Calu3 (cell line): ENCODE measurements around the gene CRTC1. TPM values are rescaled to one million over a fixed set of nuclear protein-coding genes. Genes with fewer than 3 reads are reported as not detected.

ENCODE experiments used
- BruUV-seq: library from RNA; stranded (reverse); fragments of 400-500 nt; replicated peaks from 2 replicates; lab custom pipeline; 2021; lab: Mats Ljungman, UMichigan
- CTCF ChIA-PET: fragments of 300-600 bp; sonication (Branson Sonifier 250); formaldehyde crosslinking; loops from one replicate; lab custom pipeline; 2022; ENCODE audit warnings: antibody characterized with exemption; lab: Charles Lee
- DNase-seq: peaks from one replicate; pipeline ENCODE4 v3.0.0; 2022
- H3K27ac Mint-ChIP-seq: one replicate; pipeline ENCODE4 v1.8.0; 2022; ENCODE audit warnings: mixed read lengths; ENCODE audit not compliant: unreplicated experiment
- H3K27me3 Mint-ChIP-seq: one replicate; pipeline ENCODE4 v1.8.0; 2022; ENCODE audit warnings: mixed read lengths; ENCODE audit not compliant: unreplicated experiment
- H3K36me3 Mint-ChIP-seq: one replicate; pipeline ENCODE4 v1.8.0; 2022; ENCODE audit warnings: mild to moderate bottlenecking, moderate library complexity, mixed read lengths; ENCODE audit not compliant: insufficient read depth, unreplicated experiment
- H3K4me1 Mint-ChIP-seq: one replicate; pipeline ENCODE4 v1.8.0; 2022; ENCODE audit warnings: mild to moderate bottlenecking, low read depth, mixed read lengths; ENCODE audit not compliant: unreplicated experiment
- H3K4me3 Mint-ChIP-seq: one replicate; pipeline ENCODE4 v1.8.0; 2022; ENCODE audit warnings: mild to moderate bottlenecking, low read depth, moderate library complexity, mixed read lengths; ENCODE audit not compliant: unreplicated experiment
- H3K9me3 Mint-ChIP-seq: one replicate; pipeline ENCODE4 v1.8.0; 2022; ENCODE audit warnings: low read depth, mixed read lengths; ENCODE audit not compliant: unreplicated experiment
- CTCF ChIP-seq: fragments of 200-600 bp; IDR thresholded peaks from one replicate; pipeline ENCODE4 v1.8.0; 2022; ENCODE audit warnings: antibody characterized with exemption; ENCODE audit not compliant: unreplicated experiment
- intact Hi-C: fragments of 100-400 bp; cut with micrococcal nuclease; formaldehyde crosslinking; loops from one replicate; pipeline ENCODE4 v1.10.0; 2022; ENCODE audit not compliant: unreplicated experiment
- total RNA-seq: library from RNA; stranded (reverse); gene quantifications from 2 replicates; pipeline ENCODE4 v1.2.3, GENCODE V29; 2022

Gene CRTC1
- total RNA-seq, 1 experiment from 2014 or later = 8.5 TPM

DNA sequence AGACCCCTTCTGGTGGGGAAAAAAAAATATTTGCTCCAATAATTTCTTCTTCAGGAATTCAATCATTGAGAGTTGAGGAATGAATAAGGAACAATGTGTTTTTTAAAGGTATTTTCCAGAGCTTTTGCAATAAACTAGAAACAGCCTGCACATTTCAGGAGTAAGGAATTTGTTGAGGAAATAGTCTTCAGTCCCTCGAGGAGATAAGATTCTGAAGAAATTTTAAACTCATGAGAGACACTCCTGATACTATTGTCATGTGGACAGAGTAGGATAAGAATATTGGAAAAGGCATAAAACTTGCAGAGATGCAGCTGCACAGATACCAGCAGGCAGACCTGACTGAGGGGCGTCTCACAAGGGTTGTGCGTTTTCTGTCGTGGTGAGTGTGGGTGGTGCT is 71.0 kb downstream of the CRTC1 start:
- Mint-ChIP-seq H3K27me3 (no peaks in the 10 kb centered on the region), H3K36me3 (no peaks in the 10 kb centered on the region)
- CTCF ChIA-PET = no interaction called here

GRCh38 chr19:18756896-18757295 is 73.4 kb downstream of the CRTC1 start:
- intact Hi-C loops = no loop called here
- H3K4me3 Mint-ChIP-seq = no peak overlapping the region
- H3K27me3 Mint-ChIP-seq = no peaks in the 10 kb centered on the region
- no peaks in the 10 kb centered on the region for H3K4me1 Mint-ChIP-seq
- CTCF ChIA-PET = interaction anchor here (0.5 to 0.7 kb wide), 2 partner anchors 55 to 184 kb away, joined by 3 to 6 read pairs; no protein-coding TSS in a partner anchor
- H3K27ac Mint-ChIP-seq = no peak overlapping the region
- no TSS peak for BruUV-seq
- no peaks in the 10 kb centered on the region for H3K36me3 Mint-ChIP-seq
- H3K9me3 Mint-ChIP-seq = no peaks in the 10 kb centered on the region
- DNase-seq = no peak
- no peak for TF ChIP-seq CTCF

More for the DNA sequence above, 71.0 kb downstream of the CRTC1 start:
- no peaks in the 10 kb centered on the region for H3K4me1 Mint-ChIP-seq
- no peak for DNase-seq
- no peak overlapping the region for H3K4me3 Mint-ChIP-seq
- BruUV-seq = no TSS peak
- H3K27ac Mint-ChIP-seq = no peak overlapping the region
- no peaks in the 10 kb centered on the region for H3K9me3 Mint-ChIP-seq
- intact Hi-C loops = no loop called here
- TF ChIP-seq CTCF = no peak

DNA sequence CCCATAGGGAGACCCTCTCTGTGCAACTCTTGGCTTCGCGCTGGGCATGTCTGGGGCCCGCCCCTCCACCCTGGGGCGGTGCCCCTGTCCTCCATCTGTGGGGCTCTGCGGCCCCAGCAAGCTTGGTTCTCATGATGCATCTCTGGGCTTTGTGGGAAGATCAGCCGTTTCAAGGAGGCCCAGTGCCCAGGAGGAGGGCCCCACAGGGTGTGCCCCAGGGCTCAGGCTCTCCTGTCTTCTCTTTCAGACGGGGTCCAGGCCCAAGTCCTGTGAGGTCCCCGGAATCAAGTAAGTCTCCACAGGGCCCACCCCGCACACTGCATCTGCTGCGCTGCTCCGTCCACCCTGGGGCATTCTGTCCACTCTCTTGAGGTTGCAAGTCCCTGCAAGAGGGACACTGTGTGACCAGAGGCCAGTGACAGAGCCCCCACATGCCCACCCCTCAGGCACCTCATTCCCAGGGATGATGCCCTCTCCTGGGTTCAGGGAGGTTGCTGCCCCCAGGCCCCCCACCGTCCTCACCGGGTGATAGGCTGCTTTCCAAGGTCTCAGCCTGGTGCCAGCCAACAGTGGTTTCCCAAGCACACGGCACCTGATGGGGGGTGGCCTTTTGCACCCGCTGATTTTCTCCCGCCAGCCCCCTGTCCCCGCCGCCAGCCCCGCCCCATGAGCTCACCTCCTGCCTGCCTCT is 76.0 kb downstream of the CRTC1 start:
- H3K36me3 Mint-ChIP-seq = no peaks in the 10 kb centered on the region
- no peak for DNase-seq
- no peak overlapping the region for H3K27ac Mint-ChIP-seq
- no peaks in the 10 kb centered on the region for H3K9me3 Mint-ChIP-seq
- TF ChIP-seq CTCF = no peak
- no TSS peak for BruUV-seq
- no peaks in the 10 kb centered on the region for H3K27me3 Mint-ChIP-seq
- intact Hi-C loops = no loop called here
- H3K4me3 Mint-ChIP-seq = no peak overlapping the region
- no peaks in the 10 kb centered on the region for H3K4me1 Mint-ChIP-seq
- CTCF ChIA-PET = no interaction called here

- CTCF ChIA-PET = no interaction called here
- no peak for DNase-seq
- intact Hi-C loops = no loop called here
- Mint-ChIP-seq H3K4me1 (no peaks in the 10 kb centered on the region), H3K4me3 (no peak overlapping the region), H3K36me3 (no peaks in the 10 kb centered on the region), H3K27me3 (no peaks in the 10 kb centered on the region), H3K27ac (no peak overlapping the region), H3K9me3 (no peaks in the 10 kb centered on the region)
- no TSS peak for BruUV-seq
- TF ChIP-seq CTCF = no peak
Measured at GRCh38 chr19:18759995-18760426, 76.5 kb downstream of the CRTC1 start.
